Ovary (tissue), 3 donors: ENCODE data around the gene ANKRD33.

Experiments
- CTCF ChIP-seq, 3 donors: fragments of 450-650 bp in 2 of 3; fragments of 200-600 bp in 1 of 3; IDR thresholded peaks; one replicate each; pipeline versions ENCODE4 v1.5.1 to v1.8.0; 2016 to 2022; ENCODE audit warnings: antibody characterized with exemption in 3 of 3, mild to moderate bottlenecking in 1 of 3
- EP300 ChIP-seq: sonication (generic); formaldehyde crosslinking; IDR thresholded peaks from one replicate; pipeline ENCODE4 v1.6.1; 2017; ENCODE audit warnings: antibody characterized with exemption
- POLR2A ChIP-seq: fragments of 450-650 bp; IDR thresholded peaks from one replicate; pipeline ENCODE4 v1.6.1; 2017; ENCODE audit warnings: antibody characterized with exemption, mild to moderate bottlenecking, moderate library complexity
- donor health status: DM: no; HTN: no; CAD: no.

DNA sequence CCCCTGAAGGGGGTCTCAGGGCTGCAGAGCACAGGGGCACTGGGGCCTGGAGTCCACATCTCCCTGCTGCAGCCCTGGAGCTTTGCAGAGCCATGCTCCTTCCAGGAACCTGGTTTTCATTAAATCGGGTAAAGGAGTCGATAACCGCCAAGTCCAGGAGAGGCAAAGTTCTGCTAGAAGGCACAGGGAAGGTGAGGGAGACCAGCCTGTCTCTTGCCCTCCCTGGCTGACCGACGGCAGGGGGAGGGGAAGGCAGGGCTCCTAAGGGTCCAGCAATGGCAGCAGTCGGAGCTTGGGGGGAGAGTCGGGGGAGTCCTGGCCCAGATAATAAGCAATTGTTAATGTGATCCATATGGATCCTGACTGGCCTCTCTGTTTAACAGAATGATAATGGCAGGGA, 42.4 kb upstream of the ANKRD33 start:
- TF ChIP-seq CTCF (IDR thresholded peaks at IDR 0.05), result no peak
- TF ChIP-seq POLR2A, result no peak
- TF ChIP-seq EP300, result no peak
